ENCODE measurements around the gene DOK5. TPM values are rescaled to one million over a fixed set of nuclear protein-coding genes. Genes with fewer than 3 reads are reported as not detected.

Gene DOK5
- total RNA-seq, 2 donors from 2014 or later, result 4.6 to 6.7 TPM

DNA sequence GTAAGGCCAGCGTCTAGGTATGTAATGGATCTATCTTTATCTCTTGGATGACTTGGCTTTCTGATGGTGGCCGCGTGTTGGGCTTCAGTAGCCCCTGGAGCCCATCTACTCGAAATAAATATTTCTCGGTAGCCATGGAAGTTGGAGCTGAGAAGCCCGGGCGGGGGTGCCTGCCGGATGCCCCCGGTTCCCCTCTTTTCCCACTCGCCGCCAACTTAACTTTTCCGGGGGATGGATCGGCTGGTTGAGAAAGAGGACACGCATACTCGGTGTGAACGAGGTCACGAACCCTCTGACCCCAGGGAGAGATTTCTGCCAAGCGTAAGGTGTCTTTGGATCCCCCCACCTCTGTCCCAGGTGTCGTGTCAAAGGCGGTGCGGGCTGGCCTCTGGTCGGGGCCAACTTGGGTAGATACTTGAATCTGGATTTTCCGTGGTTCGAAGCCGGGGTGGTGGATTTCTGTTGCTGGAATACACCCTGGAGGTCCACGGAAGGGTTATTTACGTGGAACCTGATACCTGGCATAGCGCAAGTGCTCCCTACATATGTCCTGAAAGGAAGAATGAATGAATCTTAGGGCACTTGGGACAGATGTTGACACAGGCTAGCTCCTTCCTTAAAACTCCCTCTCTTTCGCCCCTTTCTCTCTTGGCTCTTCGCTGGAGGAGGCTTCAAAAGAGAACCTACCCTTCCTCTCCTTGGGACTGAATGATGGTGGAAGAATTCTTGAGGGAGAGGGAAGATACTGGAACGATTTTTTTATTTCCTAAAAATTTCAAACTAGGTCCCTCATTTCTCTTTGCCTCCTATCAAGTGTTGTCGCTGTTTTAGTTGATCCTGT is 996 bp downstream of the DOK5 start:
- peak; percentile 67 for DNase-seq
- peaks cover 27% of the 10 kb centered on the region for H3K27me3 Mint-ChIP-seq (ENCODE audit: insufficient read depth)
- Histone ChIP-seq H3K27me3 (ENCODE audit: control insufficient read depth, insufficient read depth, low read length, poor library complexity, severe bottlenecking) (peaks cover 21% of the 10 kb centered on the region), H3K9me3 (ENCODE audit: control insufficient read depth, low read length) (no peaks in the 10 kb centered on the region), H3K9ac (ENCODE audit: extremely low read depth, low read length, poor library complexity, severe bottlenecking) (peak overlapping the region; percentile 67), H3K4me1 (ENCODE audit: control insufficient read depth, insufficient read depth, low read length) (peaks cover 7% of the 10 kb centered on the region), H3K27ac (ENCODE audit: low read depth, low read length) (no peak overlapping the region), H3K4me3 (ENCODE audit: low read length) (peak overlapping the region; percentile 88), H3K36me3 (ENCODE audit: control insufficient read depth, insufficient read depth, low read length) (no peaks in the 10 kb centered on the region)
- H3K27ac Mint-ChIP-seq, result no peak overlapping the region
- no peaks in the 10 kb centered on the region for H3K36me3 Mint-ChIP-seq (ENCODE audit: low read depth)
- peak overlapping the region; percentile 86 for H3K4me3 Mint-ChIP-seq
- H3K4me1 Mint-ChIP-seq, result peaks cover 16% of the 10 kb centered on the region
- TF ChIP-seq, protein P1, sequence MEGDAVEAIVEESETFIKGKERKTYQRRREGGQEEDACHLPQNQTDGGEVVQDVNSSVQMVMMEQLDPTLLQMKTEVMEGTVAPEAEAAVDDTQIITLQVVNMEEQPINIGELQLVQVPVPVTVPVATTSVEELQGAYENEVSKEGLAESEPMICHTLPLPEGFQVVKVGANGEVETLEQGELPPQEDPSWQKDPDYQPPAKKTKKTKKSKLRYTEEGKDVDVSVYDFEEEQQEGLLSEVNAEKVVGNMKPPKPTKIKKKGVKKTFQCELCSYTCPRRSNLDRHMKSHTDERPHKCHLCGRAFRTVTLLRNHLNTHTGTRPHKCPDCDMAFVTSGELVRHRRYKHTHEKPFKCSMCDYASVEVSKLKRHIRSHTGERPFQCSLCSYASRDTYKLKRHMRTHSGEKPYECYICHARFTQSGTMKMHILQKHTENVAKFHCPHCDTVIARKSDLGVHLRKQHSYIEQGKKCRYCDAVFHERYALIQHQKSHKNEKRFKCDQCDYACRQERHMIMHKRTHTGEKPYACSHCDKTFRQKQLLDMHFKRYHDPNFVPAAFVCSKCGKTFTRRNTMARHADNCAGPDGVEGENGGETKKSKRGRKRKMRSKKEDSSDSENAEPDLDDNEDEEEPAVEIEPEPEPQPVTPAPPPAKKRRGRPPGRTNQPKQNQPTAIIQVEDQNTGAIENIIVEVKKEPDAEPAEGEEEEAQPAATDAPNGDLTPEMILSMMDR (conservative IDR thresholded peaks at IDR 0.05), result no peak
- no peaks in the 10 kb centered on the region for H3K9me3 Mint-ChIP-seq
- 3 to 10% methylated on average over 7 to 31 of the region's 32 CpGs for WGBS, 2 experiments (ENCODE audit: insufficient coverage in 1 of 2, insufficient read length in 1 of 2)

DNA sequence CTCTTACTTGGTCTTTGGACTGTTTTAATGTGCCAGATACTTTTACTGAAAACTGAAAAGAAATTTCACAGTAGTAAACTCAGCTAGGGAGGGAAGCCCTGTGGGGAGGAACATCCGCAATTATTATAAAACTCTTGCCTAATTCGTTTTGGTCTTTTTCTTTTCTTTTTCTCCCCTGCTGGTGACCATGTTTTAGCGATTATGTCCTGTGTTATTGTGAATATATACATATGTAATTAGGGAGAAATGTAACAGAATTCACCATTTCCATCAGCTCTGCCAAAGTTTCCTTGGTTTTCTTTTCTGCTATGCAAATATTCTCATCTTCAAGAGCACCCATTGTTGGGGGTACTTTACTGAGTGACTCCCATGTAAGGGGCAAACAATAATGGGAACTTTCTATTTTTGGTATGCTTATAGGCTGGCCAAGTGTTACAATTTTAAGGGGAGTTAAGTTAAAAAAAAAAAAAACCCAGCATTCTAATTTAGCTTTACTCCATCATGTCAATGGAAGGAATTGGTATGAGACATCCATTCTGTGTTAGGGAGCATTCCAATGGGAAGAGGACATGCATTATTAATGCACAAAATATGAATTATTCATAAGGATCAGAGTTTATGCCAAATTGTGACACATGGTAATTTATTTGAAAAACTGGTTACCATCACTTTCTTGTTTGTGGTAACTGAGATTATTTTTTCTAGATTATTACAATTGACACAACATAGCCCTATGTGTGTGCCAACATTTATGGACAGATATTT is 2.0 kb downstream of the DOK5 start:
- H3K9me3 ChIP-seq (ENCODE audit: control insufficient read depth, low read length), result no peaks in the 10 kb centered on the region
- Mint-ChIP-seq H3K27me3 (ENCODE audit: insufficient read depth) (peaks cover 27% of the 10 kb centered on the region), H3K27ac (no peak overlapping the region), H3K4me1 (peaks cover 16% of the 10 kb centered on the region), H3K4me3 (peak overlapping the region; percentile 86), H3K36me3 (ENCODE audit: low read depth) (no peaks in the 10 kb centered on the region), H3K9me3 (no peaks in the 10 kb centered on the region)
- TF ChIP-seq, protein P1 (conservative IDR thresholded peaks at IDR 0.05), result no peak
- peaks cover 21% of the 10 kb centered on the region for H3K27me3 ChIP-seq (ENCODE audit: control insufficient read depth, insufficient read depth, low read length, poor library complexity, severe bottlenecking)
- H3K36me3 ChIP-seq (ENCODE audit: control insufficient read depth, insufficient read depth, low read length), result no peaks in the 10 kb centered on the region
- DNase-seq, result no peak
- H3K4me1 ChIP-seq (ENCODE audit: control insufficient read depth, insufficient read depth, low read length), result peaks cover 7% of the 10 kb centered on the region
- peak overlapping the region; percentile 61 for H3K27ac ChIP-seq (ENCODE audit: low read depth, low read length)
- WGBS, 2 experiments (ENCODE audit: insufficient coverage in 1 of 2, insufficient read length in 1 of 2), result 30% methylated on average over 2 of the region's 3 CpGs; no CpG with 5 or more reads in 1 of the 2 experiments
- no peak overlapping the region for H3K9ac ChIP-seq (ENCODE audit: extremely low read depth, low read length, poor library complexity, severe bottlenecking)
- peak overlapping the region; percentile 88 for H3K4me3 ChIP-seq (ENCODE audit: low read length)

DNA sequence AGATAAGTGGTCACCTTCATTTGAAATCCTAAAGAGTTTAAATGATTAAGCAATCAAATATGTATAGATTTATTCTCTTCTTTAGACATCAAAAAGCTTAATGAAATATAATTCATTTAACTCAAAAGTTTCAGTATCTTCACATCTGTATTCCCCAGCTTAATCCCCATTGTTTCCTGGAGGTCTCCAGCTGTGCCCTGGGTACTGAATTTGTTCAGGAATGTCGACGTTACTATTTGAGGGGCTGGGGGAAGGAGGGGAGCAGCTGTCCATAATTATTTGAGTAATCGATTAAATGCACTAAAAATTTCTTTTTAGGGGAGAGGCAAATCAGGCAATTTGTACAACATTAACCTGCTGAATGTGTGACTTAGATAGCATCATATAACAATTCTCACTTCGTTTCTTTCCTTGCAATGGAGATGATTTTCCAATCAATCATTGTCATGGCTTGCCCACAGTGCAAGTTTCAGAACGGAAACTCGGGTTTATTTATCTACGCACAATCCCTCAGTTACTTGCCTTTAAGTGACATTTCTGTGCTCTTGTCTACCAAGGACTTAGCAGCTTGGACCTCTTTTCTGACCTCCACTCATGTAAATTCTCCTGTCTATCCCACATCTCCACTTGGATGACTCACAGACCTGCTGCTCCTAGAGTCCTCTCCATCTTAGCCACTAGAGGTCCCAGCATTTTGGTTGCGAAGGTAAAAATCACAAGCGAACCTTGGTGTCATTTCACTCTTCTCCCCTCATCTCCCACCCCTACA is 3.9 kb downstream of the DOK5 start:
- Mint-ChIP-seq H3K9me3 (no peaks in the 10 kb centered on the region), H3K4me1 (peaks cover 16% of the 10 kb centered on the region)
- peak; percentile 61 for DNase-seq

More for the DNA sequence above, 3.9 kb downstream of the DOK5 start:
- H3K4me3 Mint-ChIP-seq, result no peak overlapping the region
- H3K27ac ChIP-seq (ENCODE audit: low read depth, low read length), result no peak overlapping the region
- H3K36me3 ChIP-seq (ENCODE audit: control insufficient read depth, insufficient read depth, low read length), result no peaks in the 10 kb centered on the region
- H3K9me3 ChIP-seq (ENCODE audit: control insufficient read depth, low read length), result no peaks in the 10 kb centered on the region
- 52 to 58% methylated on average over 9 of the region's 9 CpGs for WGBS, 2 experiments (ENCODE audit: insufficient coverage in 1 of 2, insufficient read length in 1 of 2)
- H3K4me1 ChIP-seq (ENCODE audit: control insufficient read depth, insufficient read depth, low read length), result peaks cover 7% of the 10 kb centered on the region
- H3K27me3 Mint-ChIP-seq (ENCODE audit: insufficient read depth), result peaks cover 27% of the 10 kb centered on the region
- H3K9ac ChIP-seq (ENCODE audit: extremely low read depth, low read length, poor library complexity, severe bottlenecking), result no peak overlapping the region
- H3K27ac Mint-ChIP-seq, result no peak overlapping the region
- peaks cover 21% of the 10 kb centered on the region for H3K27me3 ChIP-seq (ENCODE audit: control insufficient read depth, insufficient read depth, low read length, poor library complexity, severe bottlenecking)
- TF ChIP-seq, protein P1 (conservative IDR thresholded peaks at IDR 0.05), result peak; percentile 78
- no peaks in the 10 kb centered on the region for H3K36me3 Mint-ChIP-seq (ENCODE audit: low read depth)
- H3K4me3 ChIP-seq (ENCODE audit: low read length), result no peak overlapping the region

Measured in endodermal cell (in vitro differentiated cells).